GM12875 (cell line): ENCODE data around the gene EFHB.

ENCODE experiments used
- H3K4me3 ChIP-seq: one replicate; pipeline ENCODE4 v1.5.1; 2011; ENCODE audit warnings: low read depth, low read length, control low read depth
- TF ChIP-seq, protein P1 (sequence below): IDR thresholded peaks from 2 replicates; pipeline ENCODE4 v1.5.1; 2011; ENCODE audit warnings: low read depth, mild to moderate bottlenecking, control low read depth, inconsistent platforms, low read length, moderate library complexity, borderline replicate concordance; ENCODE audit not compliant: insufficient read depth

The EFHB gene

DNA sequence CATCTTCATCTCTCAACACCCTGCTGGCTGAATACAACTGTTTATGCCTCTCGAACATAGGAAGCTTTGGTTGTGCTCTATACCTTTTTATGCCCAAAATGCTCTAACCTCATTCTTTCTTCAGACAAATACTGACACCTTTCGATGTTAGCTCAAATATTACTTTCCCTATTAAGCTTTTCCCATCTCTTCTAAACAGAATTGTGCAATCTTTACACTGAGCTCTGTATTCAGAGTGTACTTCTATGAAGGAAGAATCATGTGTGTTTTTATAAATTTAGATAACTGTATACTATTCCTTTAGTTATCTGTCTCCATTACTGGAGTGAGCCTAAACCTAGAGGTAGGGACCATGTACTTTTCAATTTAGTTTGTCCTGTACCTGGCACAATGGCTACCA, 1.6 kb downstream of the EFHB start:
- no peak overlapping the region for H3K4me3 ChIP-seq
- TF ChIP-seq, protein P1, sequence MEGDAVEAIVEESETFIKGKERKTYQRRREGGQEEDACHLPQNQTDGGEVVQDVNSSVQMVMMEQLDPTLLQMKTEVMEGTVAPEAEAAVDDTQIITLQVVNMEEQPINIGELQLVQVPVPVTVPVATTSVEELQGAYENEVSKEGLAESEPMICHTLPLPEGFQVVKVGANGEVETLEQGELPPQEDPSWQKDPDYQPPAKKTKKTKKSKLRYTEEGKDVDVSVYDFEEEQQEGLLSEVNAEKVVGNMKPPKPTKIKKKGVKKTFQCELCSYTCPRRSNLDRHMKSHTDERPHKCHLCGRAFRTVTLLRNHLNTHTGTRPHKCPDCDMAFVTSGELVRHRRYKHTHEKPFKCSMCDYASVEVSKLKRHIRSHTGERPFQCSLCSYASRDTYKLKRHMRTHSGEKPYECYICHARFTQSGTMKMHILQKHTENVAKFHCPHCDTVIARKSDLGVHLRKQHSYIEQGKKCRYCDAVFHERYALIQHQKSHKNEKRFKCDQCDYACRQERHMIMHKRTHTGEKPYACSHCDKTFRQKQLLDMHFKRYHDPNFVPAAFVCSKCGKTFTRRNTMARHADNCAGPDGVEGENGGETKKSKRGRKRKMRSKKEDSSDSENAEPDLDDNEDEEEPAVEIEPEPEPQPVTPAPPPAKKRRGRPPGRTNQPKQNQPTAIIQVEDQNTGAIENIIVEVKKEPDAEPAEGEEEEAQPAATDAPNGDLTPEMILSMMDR, result no peak

DNA sequence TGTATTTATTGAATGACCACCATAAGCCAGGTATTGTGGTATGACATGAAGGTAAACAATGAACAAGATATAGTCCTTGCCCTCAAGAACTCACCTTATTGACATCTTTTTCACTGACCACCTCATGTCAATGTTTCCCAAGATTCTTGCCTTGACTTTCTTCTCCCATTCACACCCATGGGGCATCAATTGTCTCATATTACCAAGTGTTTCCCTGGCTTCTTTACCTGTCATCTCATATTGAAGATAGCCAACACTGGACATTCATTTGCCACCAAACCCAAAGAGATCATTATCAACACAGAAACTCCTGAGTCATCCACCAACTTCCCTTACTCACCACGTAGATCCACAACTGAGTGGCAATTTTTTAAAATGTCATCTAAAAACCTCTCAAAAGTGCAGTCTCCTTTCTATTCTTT, 2.2 kb downstream of the EFHB start:
- no peak overlapping the region for H3K4me3 ChIP-seq
- TF ChIP-seq, protein P1, result no peak

DNA sequence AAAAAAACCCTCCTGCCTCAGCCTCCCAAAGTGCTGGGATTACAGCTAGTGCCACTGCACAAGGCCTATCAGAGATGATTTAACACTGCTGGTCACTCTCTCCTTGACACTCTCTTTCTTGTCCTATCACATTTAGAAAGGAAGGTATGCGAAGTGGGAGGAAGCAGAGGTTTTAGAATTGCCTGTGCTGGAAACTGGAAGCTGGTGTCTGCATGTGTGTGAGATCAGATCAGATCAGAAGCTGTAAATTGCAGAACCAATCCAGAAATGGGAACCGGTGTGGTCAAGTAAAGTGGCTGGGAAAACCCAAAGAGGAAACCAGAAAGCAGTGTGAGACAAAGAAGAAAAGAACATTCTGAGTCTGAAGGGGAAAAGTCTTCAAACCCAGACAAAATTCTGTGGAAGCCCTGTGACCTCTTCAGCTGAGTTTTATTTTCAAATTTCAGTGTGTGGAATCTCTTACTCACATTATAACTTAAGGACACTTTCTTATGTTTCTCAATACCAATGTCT, 2.8 kb downstream of the EFHB start:
- H3K4me3 ChIP-seq, result no peak overlapping the region
- TF ChIP-seq, protein P1, result no peak

DNA sequence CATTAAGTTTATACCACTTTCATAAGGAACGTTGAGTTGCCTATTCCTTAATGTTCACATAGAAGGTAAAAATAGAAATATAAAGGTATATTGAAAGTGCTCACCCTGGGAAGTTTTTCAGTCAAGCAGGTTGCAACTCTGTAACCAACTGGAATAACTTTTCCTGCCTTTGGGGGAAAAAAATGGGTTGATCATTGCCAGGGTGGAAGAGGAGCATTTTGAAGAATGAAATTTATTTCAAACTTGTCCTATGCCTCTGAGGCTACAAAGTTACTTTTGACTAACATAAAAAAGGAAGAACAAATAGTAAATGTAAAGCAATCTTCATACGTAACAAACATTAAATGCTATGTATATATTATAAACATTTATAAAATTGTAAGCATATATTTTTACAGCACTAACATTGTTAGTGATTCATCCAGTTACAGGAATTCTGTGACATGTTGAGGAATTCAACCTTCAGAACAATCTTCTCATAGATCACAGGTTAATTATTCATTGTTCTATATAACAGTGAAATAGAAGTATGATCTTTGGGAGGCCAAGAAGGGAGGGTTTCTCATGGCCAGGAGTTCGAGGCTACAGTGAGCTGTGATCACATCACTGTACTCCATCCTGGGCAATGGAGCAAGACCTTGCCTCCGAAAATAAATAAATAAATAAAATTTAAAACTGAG, 13.5 kb downstream of the EFHB start:
- TF ChIP-seq, protein P1, result no peak
- H3K4me3 ChIP-seq, result no peak overlapping the region

DNA sequence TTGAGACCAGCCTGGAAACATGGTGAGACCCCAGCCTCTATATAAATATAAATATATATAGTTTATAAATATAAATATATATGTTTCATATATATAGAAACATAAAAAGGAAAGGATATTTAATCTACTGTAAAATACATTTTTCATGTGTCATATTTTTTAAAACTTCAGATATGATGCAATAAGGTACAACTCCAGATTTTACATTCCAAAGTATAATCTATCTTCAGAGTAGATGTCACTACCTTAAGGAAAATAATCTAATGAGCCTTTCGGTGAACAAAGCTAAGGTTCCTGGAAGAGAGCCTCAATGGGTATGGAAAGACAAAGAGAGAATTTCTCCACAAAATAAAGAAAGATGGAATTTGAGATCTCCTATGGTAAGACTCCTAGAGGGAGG, 16.9 kb downstream of the EFHB start:
- H3K4me3 ChIP-seq, result no peak overlapping the region
- TF ChIP-seq, protein P1, result no peak

DNA sequence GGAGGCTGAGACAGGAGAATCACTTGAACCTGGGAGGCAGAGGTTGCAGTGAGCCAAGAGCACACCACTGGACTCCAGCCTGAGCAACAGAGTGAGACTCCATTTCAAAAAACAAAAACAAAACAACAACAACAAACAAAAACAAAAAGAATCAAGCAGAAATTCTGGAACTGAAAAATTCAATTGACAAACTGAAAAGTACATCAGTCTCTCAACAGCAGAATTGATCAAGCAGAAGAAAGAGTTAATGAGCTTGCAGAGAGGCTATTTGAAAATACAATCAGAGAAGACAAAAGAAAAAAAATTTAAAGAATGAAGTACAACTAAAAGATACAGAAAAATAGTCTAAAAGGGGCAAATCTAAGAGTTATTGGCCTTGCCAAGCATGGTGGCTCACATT, 22.6 kb downstream of the EFHB start:
- TF ChIP-seq, protein P1, result no peak
- no peak overlapping the region for H3K4me3 ChIP-seq

DNA sequence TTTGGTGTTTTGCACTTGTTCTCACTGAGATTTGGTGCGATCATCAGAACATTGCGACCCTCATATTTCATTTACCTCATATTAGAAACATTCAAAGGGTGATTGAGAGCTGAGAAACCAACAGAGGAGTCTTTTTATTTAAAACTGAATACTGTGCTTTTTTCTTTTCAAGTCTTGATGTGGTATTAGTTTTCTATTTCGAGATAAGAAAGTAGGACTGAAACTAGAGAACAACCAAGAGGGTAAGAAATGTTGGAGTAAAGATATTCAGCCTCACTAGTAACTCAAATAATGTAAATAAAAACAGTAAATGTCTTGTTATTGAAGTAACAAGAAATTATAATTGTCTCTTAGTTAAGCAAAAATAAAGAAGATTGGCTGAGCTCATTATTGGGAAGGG, 26.5 kb downstream of the EFHB start:
- TF ChIP-seq, protein P1, result no peak
- no peak overlapping the region for H3K4me3 ChIP-seq
